Liver (tissue), 3 donors: Measurements from ENCODE around the gene SVEP1.

Experiments
- CTCF ChIP-seq: fragments of 150-350 bp; IDR thresholded peaks from 2 replicates; pipeline ENCODE4 v1.5.1; 2017; ENCODE audit warnings: improper control_type of control experiment, low read depth, low read length; ENCODE audit not compliant: missing input control
- EGR1 ChIP-seq, 2 donors: IDR thresholded peaks; 2 replicates each; pipeline ENCODE4 v1.6.1; 2016 to 2018; ENCODE audit warnings: antibody characterized with exemption in 2 of 2, low read depth in 2 of 2
- JUND ChIP-seq, 2 donors: IDR thresholded peaks; 2 replicates each; pipeline ENCODE4 v1.6.1; 2016; ENCODE audit warnings: antibody characterized with exemption in 2 of 2
- MAX ChIP-seq: IDR thresholded peaks from 2 replicates; pipeline ENCODE4 v1.6.1; 2016; ENCODE audit warnings: antibody characterized with exemption
- REST ChIP-seq: IDR thresholded peaks from 2 replicates; pipeline ENCODE4 v1.6.1; 2016; ENCODE audit warnings: antibody characterized with exemption, mild to moderate bottlenecking
- SP1 ChIP-seq: IDR thresholded peaks from 2 replicates; pipeline ENCODE4 v1.6.1; 2018; ENCODE audit warnings: antibody characterized with exemption, mild to moderate bottlenecking
- donor health status: healthy.
- donor health status: healthy.

GRCh38 chr9:110575169-110575568, 4.4 kb downstream of the SVEP1 start:
- no peak for TF ChIP-seq CTCF
- no peak for TF ChIP-seq REST
- no peak for TF ChIP-seq MAX
- no peak for TF ChIP-seq SP1
- TF ChIP-seq JUND (IDR thresholded peaks at IDR 0.05): no peak
- no peak for TF ChIP-seq EGR1 (IDR thresholded peaks at IDR 0.05; ENCODE audit: low read depth in 2 of 2)
